ENCODE results near the gene FOXN4.

The FOXN4 gene

GRCh38 chr12:109241936-109242335 lies 67.1 kb downstream of the FOXN4 start:
- H3K27ac ChIP-seq, result no peak overlapping the region
- no peak overlapping the region for H3K4me3 ChIP-seq
- TF ChIP-seq, protein P1, sequence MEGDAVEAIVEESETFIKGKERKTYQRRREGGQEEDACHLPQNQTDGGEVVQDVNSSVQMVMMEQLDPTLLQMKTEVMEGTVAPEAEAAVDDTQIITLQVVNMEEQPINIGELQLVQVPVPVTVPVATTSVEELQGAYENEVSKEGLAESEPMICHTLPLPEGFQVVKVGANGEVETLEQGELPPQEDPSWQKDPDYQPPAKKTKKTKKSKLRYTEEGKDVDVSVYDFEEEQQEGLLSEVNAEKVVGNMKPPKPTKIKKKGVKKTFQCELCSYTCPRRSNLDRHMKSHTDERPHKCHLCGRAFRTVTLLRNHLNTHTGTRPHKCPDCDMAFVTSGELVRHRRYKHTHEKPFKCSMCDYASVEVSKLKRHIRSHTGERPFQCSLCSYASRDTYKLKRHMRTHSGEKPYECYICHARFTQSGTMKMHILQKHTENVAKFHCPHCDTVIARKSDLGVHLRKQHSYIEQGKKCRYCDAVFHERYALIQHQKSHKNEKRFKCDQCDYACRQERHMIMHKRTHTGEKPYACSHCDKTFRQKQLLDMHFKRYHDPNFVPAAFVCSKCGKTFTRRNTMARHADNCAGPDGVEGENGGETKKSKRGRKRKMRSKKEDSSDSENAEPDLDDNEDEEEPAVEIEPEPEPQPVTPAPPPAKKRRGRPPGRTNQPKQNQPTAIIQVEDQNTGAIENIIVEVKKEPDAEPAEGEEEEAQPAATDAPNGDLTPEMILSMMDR (IDR thresholded peaks at IDR 0.05), result no peak
- no peak for DNase-seq (ENCODE audit: low spot score)

- no peak overlapping the region for H3K27ac ChIP-seq
- TF ChIP-seq, protein P1 (IDR thresholded peaks at IDR 0.05), result no peak
- H3K4me3 ChIP-seq, result no peak overlapping the region
- DNase-seq (ENCODE audit: low spot score), result no peak
Measured at GRCh38 chr12:109240365-109240764, 68.7 kb downstream of the FOXN4 start.

DNA sequence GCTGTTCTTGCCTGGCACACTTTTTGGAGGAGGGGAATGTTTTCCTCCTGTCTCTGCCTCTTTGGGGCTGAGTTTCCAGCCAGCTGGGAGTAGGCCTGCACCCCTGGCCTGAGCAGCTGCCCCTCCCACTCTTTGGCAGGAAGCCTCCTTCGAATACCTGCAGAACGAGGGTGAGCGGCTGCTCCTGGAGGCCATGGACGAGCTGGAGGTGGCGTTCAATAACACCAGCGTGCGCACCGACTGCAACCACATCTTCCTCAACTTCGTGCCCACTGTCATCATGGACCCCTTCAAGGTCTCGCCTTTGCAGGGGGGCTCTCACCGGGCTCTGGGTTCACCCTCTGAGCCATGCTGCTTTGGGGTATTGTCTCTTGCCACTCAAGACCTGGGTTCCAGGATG lies 69.4 kb downstream of the FOXN4 start:
- DNase-seq (ENCODE audit: low spot score), result no peak
- Histone ChIP-seq H3K4me3 (no peak overlapping the region), H3K27ac (no peak overlapping the region)
- TF ChIP-seq, protein P1 (IDR thresholded peaks at IDR 0.05), result no peak

GRCh38 chr12:109239179-109239578 lies 69.9 kb downstream of the FOXN4 start:
- Histone ChIP-seq H3K4me3 (no peak overlapping the region), H3K27ac (no peak overlapping the region)
- DNase-seq (ENCODE audit: low spot score), result no peak
- TF ChIP-seq, protein P1 (IDR thresholded peaks at IDR 0.05), result no peak

DNA sequence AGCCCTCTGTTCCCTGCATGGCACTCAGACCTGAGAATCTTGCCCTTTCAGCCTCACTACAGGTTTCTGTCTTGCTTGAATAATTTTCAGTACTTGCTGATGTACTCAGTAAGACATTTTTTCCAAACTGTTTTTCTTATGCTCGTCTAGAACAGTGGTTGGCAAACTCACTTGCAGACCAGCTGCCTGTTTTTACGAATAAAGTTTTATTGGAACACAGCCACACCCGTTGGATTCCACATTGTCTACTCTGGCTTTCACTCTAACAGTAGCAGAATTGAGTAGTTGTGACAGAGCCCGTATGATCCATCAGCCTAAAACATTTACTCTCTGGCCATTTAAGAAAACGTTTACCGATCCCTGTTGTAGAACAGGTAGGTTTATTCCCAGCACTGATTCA lies 72.8 kb downstream of the FOXN4 start:
- Histone ChIP-seq H3K4me3 (no peak overlapping the region), H3K27ac (no peak overlapping the region)
- DNase-seq (ENCODE audit: low spot score), result no peak
- TF ChIP-seq, protein P1 (IDR thresholded peaks at IDR 0.05), result no peak

DNA sequence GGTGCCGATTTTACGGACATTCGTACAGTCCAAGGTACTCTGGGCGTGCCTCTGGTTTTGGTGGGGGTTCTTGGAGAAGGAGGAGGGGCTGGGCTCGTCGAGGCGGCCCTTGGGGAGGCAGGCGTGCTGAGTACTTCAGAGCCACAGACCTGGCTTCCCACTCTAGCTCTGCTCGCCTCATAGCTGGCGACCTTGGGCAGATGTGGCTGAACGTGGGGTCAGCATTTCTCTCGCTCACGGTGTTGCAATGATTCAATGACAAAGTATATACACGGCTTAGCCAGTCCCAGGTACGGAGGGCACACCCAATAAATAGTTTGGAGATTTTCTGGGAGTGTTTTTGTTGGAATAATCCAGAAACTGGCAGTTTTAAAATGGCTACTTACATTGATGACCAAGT lies 75.1 kb downstream of the FOXN4 start:
- Histone ChIP-seq H3K4me3 (no peak overlapping the region), H3K27ac (no peak overlapping the region)
- TF ChIP-seq, protein P1 (IDR thresholded peaks at IDR 0.05), result no peak
- DNase-seq (ENCODE audit: low spot score), result no peak

DNA sequence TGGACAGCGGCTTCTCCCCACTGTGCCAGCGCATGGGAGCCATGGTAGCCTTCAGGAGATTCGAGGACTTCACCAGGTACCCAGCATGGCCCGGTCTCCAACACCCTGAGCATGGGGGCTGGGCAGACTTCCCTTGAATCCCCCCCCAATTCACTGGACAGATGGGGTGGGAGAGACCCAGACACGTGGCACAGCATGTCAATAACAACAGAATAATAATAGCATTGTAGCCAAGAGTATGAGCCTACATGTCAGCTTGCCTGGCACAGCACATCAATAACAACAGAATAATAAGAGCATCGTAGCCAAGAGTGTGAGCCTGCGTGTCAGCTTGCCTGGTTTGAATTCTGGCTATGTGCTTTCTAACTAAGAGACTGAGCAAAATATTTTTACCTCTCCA lies 76.4 kb downstream of the FOXN4 start:
- Histone ChIP-seq H3K4me3 (no peak overlapping the region), H3K27ac (no peak overlapping the region)
- TF ChIP-seq, protein P1 (IDR thresholded peaks at IDR 0.05), result no peak
- DNase-seq (ENCODE audit: low spot score), result no peak
